NCI-H2196 treated with DMSO at 0.1 percent for 48 hours (cell line): ENCODE results near the gene KIAA0513.
"Not testable (repeated sequence)": the region's sequence is repeated elsewhere in the genome, so short reads cannot be mapped to it uniquely, and the experiment has no call there.

Experiments
- DNase-seq: peaks from one replicate; lab custom pipeline; 2025; ENCODE audit not compliant: unreplicated experiment; lab: John Stamatoyannopoulos, UW

The KIAA0513 gene

DNA sequence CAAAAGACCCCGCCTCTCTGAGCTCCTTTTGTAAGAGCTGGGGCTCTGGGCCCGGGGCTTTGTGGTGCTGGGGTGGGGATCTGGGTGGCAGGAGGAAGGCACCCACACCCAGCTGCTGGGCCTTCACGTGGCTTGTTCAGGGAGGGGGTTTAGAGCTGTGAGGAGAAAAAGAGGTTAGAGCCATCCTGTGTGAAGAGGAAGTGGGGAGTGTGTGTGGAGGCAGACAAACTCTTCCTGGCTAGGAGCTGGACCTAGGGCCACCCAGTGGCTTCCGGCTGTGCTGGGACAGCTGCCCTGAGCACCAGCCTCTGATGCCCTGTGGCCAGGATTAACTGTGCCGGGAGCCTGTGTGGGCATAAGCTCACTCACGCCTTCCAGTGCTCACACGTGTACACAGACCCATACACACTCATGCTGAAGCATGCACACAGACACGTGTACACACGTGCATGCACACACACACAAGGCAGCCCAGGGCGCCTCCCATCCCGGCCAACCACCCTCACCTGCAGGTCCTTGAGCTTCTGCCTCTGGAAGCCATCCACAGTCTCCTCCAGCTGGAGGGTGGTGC is 77.3 kb downstream of the KIAA0513 start:
- DNase-seq = no peak

DNA sequence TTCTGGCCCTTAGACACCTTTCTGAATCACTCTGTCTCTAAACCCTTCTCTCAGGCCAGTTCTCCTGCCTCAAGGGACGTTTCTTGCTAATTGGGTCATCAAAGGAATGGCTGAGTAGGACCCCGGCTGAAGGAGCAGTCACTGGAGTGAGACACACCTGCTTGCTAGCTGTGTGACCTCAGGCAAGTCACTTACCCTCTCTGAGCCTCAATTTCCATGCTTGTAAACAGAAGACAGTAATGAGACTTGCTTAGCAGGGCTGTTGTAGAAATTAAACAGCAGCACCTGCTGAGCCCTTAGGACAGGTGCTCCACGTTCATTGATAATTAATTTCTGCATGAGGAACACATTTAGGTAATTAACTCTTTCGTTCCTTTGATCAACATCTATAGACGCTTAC is 77.9 kb downstream of the KIAA0513 start:
- no peak for DNase-seq

DNA sequence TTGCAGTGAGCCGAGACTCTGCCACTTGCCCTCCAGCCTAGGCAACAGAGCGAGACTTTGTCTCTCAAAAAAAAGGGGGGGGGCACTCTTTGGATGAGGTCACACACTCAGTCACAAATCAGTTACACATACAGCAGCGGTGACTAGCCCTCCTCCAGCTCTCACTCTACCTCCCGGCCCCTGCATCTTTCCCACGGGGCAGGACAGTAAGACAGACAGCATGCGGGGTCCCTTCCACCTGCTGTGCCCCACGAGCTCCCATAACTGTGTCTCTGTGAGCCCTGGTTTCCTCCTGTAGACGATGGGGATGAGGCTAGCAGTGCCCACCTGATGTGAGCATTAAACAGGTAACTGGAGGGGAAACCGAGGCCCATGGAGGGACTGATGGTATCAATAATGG is 79.5 kb downstream of the KIAA0513 start:
- DNase-seq = no peak

DNA sequence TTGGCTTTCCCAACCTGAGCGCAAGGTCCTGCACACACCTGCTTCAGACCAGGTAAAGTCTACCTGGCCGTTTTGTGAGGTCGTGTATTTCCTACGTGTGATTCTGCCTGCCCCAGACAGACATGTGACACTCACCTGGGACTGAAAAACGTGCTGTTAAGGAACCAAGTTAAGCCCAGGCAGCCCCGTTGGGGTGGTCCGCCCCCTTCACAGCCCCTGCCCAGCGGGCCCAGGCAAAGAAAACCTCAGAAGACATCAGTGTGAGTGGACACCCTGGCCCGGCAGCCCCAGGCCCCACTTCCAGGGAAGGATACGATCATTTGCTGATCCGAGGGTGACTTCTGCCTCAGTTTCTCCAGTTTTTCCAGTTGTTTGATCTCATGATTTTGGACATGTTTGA is 79.9 kb downstream of the KIAA0513 start:
- no peak for DNase-seq

DNA sequence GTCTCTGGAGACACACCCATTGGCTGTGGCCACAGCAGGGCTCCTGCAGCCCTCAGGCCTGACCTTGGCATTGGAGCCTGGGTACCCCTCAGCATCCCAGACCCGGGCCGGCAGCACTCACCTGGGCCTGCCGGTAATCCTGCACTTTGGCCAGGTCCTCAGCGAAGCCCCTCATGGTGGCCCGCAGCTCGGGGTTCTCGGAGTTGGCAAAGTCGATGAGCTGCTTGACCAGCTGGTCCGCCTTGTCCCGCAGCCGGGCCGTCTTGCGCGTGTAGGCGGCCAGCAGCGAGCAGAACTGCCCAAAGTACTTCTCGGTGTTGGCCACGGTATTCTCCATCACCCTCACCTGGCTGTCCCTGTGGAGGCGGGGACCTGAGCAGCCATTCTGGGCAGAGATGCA is 82.5 kb downstream of the KIAA0513 start:
- no peak for DNase-seq

DNA sequence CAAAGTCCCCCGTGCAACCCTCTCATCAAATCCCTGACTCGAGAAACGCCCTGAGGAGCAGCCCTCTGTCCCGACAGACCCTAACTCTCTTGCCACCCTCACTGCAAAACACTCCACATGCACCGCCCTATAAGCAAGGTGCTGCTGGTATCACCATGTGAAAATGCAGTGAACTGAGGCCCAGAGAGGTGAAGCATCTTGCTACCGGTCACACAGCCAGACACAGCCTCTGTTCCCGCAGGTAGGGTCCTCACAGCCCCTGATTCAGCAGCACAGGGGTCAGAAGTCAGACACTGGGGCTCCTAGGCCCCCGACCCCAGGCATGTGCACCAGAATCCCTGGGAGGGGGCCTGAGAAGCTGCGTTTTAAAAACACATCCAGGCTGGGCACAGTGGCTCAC is 83.6 kb downstream of the KIAA0513 start:
- no peak for DNase-seq

DNA sequence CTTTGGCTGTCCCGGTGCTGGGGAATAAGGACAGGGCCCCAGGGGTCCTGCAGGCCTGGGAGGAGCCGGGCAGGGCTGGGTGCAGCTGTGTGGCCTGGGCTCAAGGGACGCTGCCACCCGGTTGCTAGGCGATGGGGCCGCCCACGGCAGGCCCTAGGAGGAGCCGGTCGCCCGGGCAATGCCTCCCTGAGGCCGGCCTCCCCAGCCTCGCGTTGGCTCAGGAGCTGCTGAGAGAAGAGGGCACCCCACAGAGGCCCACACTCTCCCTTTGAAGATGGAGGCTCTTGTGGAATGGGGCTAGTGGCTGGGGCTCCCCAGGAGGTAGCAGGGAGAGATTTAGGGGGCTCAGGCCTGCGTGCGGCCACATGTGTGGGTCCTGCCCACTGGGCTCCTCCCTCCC is 84.8 kb downstream of the KIAA0513 start, which contains the start of gene CIBAR2:
Gene CIBAR2 (minus strand): TSS at position 109 of the 400 bp plus-strand sequence. CDS start 120 bp downstream, outside the sequence.
- DNase-seq = no peak

DNA sequence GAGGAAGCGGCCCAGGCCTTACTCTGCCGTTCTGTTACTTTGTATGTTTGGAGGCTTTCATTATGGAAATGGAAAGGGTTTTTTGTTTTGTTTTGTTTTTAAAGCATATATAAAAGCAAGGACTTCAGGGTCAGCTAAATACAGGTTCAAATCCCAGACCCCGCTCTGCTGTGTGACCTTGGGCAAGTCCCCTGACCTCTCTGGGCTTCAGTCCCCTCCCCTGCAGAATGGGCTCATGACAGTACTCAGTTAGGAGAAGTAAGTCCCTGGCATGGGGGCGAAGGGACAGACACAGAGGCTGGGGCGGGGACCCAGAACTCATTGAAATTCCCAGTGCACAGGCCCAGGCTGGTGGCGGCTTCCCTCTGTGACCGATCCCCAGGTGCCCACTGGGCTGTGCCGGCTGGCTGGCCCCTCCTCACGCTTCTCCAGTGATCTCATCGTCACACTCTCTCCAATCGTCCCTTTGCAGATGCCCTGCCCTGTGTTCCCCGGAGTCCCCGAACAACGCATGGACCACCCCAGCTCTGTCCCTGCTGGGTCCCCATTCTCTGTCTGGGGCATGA is 85.7 kb downstream of the KIAA0513 start:
- no peak for DNase-seq

DNA sequence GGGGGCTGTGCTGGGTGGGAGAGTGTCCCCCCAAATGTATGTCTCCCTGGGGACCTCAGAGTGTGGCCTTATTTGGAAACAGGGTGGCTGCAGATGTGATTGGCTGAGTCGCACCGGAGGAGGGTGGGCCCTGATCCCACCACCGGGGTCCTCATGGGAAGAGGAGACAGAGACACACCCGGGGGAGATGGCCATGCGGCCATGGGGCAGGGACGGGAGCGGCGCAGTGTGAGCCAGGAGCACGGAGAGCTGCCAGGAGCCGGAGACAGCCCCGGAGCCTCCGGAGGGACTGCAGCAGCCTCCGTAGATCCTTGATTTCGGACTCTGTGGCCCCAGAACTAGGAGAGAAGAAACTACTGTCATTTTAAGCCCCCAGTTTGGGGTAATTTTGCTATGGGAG is 86.3 kb downstream of the KIAA0513 start:
- DNase-seq = no peak

DNA sequence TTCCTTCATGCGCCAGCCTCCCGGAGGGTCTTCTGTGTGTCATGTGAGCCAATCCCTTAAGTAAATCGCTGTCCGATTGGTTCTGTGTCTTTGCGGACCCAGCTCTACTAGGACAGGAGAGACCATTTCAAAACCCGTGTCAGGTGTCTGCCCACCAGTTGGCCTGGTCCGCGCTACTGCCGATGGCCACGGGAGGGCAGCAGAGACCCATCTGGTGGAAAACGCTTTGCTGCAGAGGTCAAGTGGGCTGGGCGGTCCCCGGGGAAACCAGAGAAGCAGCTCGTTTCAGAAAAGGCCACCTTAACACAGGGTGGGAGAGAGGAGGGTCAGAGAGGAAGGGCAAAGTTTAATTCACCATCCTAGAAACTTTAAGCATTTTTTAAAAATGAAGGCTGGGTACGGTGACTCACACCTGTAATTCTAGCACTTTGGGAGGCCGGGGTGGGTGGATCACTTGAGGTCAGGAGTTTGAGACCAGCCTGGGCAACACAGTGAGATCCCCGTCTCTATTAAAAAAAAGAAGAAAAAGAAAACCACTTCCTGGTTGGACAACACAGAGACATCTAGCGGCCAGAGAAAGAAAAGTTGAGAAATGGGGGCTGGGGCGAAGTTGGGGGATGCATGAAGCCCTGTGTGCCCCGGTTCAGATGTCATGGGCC is 87.4 kb downstream of the KIAA0513 start:
- DNase-seq = peak; percentile 40

DNA sequence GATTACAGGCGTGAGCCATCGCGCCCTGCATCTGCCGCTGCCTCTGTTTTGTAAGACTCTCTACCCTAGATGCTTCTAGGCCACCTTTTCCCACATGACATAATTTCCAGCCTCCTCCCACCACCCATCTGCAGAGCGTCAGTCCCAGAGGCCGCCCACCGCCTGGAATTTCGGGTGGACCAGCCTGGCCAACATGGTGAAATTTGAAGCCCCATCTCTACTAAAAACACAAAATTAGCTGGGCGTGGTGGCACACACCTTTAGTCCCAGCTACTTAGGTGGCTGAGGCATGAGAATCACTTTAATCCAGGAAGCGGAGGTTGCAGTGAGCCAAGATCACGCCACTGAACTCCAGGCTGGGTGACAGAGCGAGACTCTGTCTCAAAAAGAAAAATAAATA is 89.8 kb downstream of the KIAA0513 start:
- DNase-seq = no peak

DNA sequence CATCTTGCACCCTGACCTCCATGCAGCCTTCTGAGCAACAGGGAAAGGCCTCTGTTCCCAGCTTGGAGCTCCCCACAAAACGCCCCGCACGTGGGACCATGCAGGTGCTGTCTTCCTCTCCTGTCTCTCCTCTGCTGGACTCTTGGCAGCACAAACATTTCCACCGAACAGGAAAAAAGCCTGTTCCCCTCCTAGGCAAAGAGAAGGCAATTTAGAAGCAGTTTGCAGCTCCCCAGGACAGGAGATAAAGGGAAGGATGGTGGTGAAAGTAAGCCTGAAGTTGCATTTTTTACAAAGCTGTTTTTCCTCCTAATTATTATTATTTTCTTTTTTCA is 92.4 kb downstream of the KIAA0513 start:
- no peak for DNase-seq

DNA sequence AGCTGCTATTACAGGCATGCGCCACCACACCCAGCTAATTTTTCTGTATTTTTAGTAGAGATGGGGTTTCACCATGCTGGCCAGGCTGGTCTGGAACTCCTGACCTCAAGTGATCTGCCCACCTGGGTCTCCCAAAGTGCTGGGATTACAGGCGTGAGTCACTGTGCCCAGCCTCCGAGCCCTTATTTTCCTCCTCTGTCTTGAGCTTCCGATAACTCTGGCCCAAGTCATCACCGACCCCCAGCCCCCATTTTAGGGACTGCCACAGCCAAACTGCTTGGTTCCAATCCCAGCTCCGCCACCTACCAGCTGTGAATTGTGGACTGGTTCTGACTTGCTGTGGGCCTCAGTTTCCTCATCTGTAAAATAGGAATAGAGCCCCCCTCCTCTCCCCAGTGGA is 95.8 kb downstream of the KIAA0513 start:
- not testable (repeated sequence) for DNase-seq

DNA sequence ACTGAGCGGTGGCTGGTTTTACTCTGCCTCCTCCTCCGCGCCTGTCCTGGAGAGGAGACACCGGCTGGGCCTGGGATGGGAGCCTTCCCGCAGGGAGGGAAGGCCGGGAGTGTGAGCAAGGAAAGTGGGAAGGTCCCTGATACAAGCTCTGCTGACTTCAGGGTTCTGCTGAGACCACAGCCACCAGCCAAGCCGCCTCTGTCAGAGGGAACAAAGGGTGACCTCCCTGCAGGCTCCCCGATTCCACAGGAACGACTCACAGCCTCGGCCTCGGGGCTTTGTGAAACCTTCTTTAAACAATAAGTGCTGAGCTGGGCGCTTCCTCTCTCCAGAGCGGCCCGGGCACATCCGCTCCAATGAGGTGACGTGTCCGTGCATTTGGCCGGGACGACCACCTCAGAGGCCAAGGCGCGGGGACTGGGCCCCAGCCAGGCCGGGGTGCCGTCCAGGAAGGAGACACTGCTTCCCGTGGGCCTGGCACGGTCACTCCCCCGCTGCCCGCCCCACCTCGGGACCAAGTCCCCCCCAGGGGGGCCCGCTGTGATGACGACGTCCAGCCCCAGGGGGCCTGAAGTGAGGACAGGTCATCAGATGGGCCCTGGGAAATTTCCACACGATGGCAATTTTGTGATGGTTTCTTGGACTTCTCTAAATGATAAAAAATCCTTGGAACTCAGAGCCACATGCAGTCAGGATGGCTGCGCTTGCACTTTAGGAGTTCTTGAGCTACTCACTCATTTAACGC is 96.5 kb downstream of the KIAA0513 start:
- DNase-seq = no peak

DNA sequence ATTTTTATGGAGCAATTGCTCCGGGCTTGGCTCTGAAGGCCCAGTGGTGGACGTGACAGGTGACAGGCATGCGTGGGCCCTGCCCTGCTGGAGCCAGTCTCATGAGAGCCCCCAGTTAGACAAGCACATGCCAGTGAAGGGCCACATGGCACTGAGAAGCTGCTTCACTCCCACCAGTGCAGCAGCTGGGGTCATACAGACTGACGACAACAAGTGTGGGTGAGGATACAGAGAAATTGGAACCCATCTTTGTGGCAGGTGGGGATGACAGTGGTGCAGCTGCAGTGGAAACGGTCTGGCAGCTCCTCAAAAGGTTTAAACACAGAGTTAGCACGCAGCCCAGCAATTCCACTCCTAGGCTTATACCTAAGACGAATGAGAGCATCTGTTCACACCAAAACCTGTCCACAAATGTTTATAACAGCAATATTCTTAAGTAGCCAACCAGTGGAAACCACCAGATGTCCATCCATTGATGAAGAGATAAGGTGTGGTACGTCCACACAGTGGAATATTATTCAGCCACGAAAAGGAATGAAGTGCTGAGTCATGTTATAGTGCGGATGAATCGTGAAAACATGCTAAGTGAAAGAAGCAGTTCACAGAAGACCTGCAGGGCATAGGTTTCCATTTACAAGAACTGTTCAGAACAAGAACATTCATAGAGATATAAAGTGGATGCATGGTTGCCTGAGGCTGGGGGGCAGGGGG is 97.2 kb downstream of the KIAA0513 start:
- DNase-seq = no peak

DNA sequence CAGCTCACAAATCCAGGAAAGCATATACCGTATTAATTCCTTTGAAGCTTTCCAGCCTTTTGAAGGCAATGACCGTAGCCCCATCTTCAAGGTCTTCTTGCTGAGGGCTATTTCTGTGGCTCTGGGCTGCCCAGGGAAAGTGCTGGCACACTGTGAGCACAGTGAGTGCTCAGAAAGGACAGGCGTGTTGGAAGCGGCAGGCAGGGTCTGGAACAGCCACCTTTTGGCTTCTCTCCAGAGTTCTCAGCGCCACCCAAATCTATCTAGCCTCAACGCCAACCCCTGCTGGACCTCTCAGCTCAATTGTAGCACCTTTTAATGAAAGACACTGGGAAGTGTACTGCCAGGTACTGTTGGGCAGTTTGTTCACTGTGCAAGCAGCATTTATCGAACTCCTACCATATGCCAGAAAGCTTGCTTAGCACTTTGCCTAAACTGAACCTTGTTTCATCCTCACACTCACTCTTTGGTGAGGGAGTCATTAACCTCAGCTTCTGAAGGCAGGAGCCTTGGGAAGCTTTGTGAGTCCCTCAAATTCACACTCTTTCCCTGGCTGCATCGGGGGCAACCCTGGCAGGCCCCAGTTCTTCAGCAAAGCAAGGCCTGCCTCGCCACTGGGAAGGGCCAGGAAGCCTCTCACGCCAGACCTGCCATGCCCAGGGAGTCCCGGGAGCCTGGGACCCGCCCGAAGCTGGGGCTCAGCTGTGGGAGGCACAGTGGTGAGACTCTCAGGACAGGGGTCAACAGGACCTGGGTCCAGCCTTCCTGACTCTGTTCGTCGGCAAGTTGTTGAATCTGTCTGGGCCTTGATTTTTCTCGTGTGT is 98.2 kb downstream of the KIAA0513 start:
- no peak for DNase-seq

DNA sequence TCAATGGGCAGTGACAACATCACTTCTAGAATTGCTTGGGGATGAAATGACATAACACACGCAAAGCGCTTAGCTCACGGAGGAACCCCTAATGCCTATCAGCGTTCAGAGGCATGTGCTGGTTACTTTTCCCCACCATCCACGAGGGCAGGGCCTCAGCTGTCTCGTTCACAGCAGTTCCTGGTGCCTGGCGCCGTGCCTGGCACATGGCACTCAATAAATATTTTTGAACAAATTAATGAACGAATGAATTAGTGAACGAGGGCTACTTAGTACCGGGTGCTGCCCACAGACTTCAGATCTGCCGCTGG is 98.8 kb downstream of the KIAA0513 start:
- no peak for DNase-seq

DNA sequence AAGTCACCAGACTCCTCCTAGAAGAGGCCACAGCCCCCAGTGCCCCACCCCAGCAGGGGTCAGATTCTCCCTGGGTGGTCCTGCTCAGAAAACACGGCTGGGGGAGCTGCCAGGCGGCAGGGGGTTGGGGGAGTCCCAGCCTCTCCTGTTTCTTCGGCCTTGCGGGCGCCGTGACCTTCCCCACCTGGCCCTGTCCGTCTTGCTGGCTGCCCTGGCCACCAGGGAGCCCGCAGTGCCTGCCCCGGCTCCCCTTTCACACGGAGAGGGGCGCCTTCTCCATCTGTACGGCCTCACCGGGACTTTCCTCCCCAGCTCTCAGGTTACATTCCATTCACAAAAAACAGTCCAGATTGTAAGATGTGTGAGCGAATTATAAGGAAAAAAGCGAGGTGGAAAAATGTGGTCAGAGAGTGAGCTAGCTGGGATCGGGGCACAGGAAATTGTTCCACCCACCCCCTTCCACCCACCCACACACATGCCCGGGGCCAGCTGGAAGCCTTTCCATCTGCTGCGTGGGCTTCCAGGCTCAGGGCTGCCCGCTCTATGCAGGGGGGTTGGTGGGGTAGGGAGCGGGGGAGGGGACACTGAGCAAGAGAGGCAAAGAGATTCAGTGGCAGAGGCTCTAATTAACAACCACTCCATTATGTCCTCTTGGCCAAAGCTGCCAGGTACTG is 99.2 kb downstream of the KIAA0513 start:
- DNase-seq = peak; percentile 17

DNA sequence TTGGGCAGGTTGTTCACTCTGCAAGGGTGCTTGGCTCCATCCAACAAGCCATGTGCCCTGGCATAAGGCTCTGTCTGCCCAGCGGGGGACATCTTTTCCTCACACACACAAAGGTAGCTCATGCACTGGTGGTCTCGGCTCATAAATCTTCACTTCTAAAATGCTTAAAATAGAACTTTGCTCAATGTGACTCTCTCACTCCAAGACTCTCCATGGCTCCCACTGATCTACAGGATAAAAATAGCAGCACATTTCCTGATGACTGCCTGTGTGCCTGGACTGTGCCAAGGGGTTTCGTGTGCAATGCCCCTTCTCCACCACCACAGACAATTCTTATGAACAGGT is 99.8 kb downstream of the KIAA0513 start:
- DNase-seq = no peak

DNA sequence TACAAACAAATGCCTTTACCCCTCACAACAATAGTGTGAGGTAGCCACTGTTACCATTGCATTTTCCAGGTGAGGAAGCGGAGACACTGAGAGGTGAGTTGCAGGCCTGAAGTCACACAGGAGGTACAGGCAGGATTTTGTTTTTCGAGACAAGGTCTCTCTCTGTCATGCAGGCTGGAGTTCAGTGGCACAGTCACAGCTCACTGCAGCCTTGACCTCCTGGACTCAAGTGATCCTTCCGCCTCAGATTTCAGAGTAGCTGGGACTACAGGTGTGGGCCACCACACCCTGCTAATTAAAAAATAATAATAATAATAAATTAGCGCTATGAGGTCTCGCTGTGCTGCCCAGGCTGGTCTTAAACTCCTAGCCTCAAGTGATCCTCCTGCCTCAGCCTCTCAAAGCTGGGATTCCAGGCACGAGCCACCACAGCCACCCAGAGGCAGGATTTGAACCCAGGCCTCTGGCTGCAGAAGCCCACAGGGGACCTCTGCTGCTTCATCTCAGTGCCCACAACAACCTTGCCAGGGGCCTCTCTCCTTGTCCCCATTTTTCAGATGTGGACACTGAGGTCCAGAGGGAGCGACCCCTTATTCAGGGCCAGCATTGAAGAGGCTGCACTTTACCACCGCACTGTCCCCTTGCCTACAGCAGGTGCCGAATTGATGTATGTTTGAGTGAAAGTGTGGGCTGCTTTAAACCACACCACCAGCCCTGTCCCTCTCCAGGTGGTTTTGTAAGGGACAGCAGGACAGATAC is 100.7 kb downstream of the KIAA0513 start:
- DNase-seq = no peak
